HEK293T (cell line): ENCODE data around the gene DHDH.

Experiments
- ARNT ChIP-seq: fragments of 450-650 bp; IDR thresholded peaks from 2 replicates; pipeline ENCODE4 v1.6.1; 2017; ENCODE audit warnings: mild to moderate bottlenecking
- BHLHE40 ChIP-seq: fragments of 450-650 bp; IDR thresholded peaks from 2 replicates; pipeline ENCODE4 v1.6.1; 2016; ENCODE audit warnings: mild to moderate bottlenecking, moderate library complexity, borderline replicate concordance
- CTBP1 ChIP-seq: fragments of 450-650 bp; IDR thresholded peaks from 2 replicates; pipeline ENCODE4 v1.6.1; 2016; ENCODE audit warnings: borderline replicate concordance
- ELF4 ChIP-seq: fragments of 450-650 bp; IDR thresholded peaks from 2 replicates; pipeline ENCODE4 v1.6.1; 2017; ENCODE audit warnings: antibody characterized with exemption
- FOXA1 ChIP-seq: fragments of 450-650 bp; IDR thresholded peaks from 2 replicates; pipeline ENCODE4 v1.6.1; 2016; ENCODE audit warnings: mild to moderate bottlenecking
- FOXK2 ChIP-seq: fragments of 450-650 bp; IDR thresholded peaks from 2 replicates; pipeline ENCODE4 v1.6.1; 2016; ENCODE audit warnings: mild to moderate bottlenecking
- FOXM1 ChIP-seq: fragments of 450-650 bp; IDR thresholded peaks from 2 replicates; pipeline ENCODE4 v1.6.1; 2017; ENCODE audit warnings: mild to moderate bottlenecking, borderline replicate concordance
- HDGF ChIP-seq: fragments of 450-650 bp; IDR thresholded peaks from 2 replicates; pipeline ENCODE4 v1.6.1; 2017; ENCODE audit warnings: antibody characterized with exemption, borderline replicate concordance
- L3MBTL2 ChIP-seq: fragments of 450-650 bp; conservative IDR thresholded peaks from 2 replicates; pipeline ENCODE4 v1.6.1; 2016; ENCODE audit warnings: mild to moderate bottlenecking
- LEF1 ChIP-seq: fragments of 450-650 bp; IDR thresholded peaks from 2 replicates; pipeline ENCODE4 v1.6.1; 2017; ENCODE audit warnings: mild to moderate bottlenecking, borderline replicate concordance
- NFRKB ChIP-seq: fragments of 450-650 bp; IDR thresholded peaks from 2 replicates; pipeline ENCODE4 v1.6.1; 2016; ENCODE audit warnings: mild to moderate bottlenecking, moderate library complexity
- SP1 ChIP-seq: fragments of 450-650 bp; IDR thresholded peaks from 2 replicates; pipeline ENCODE4 v1.6.1; 2017
- TARDBP ChIP-seq: fragments of 450-650 bp; IDR thresholded peaks from 2 replicates; pipeline ENCODE4 v1.6.1; 2016
- TF ChIP-seq, protein P1 (sequence below): fragments of 450-650 bp; IDR thresholded peaks from 2 replicates; pipeline ENCODE4 v1.6.1; 2016

DNA sequence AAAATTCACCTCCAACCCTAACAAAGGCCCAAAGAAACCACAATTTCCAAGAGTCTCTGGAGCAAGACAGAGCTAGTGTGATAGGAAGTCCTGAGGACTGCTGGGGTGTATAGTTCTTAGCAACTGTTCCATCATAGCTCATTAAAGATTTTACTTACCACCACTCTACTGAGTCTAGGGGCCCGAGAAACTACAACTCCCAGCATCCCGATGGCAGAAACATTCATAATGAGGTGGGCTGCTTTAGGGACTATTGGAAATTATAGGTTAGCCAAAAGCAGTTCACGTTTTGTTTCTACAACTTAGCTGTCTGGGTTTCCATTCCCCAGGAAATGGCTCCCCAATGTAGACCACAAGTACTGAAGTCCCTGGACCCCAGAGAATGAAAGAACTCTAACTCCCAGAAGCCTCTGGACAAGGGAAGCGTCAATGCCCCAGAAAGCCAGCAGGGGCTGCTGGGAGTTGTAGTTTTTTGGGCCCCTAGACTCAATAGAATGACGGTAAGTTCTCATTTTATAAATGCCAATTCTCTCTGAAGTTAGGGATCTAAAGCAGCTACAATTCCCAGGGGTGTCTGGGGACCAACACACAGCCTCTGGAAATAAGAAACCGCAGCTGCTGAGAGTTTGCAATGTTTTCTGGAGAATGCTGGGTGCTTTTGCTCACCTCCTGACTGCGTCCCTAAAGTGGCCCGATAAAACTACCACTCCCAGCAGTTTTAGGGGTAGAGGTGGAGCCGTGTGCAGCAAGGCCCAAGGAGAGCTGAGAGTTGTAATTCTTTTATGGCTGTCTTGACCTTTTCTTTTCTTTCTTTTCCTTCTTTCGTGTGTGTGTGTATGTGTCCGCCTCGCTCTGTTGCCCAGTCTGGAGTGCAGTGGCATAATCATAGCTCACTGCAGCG lies 42.7 kb downstream of the DHDH start:
- TF ChIP-seq CTBP1 = no peak
- peak; percentile 88 for TF ChIP-seq ELF4
- no peak for TF ChIP-seq BHLHE40
- TF ChIP-seq SP1 = no peak
- no peak for TF ChIP-seq NFRKB
- TF ChIP-seq HDGF = no peak
- no peak for TF ChIP-seq FOXK2
- TF ChIP-seq FOXA1 = no peak
- no peak for TF ChIP-seq LEF1
- no peak for TF ChIP-seq FOXM1
- TF ChIP-seq, protein P1, sequence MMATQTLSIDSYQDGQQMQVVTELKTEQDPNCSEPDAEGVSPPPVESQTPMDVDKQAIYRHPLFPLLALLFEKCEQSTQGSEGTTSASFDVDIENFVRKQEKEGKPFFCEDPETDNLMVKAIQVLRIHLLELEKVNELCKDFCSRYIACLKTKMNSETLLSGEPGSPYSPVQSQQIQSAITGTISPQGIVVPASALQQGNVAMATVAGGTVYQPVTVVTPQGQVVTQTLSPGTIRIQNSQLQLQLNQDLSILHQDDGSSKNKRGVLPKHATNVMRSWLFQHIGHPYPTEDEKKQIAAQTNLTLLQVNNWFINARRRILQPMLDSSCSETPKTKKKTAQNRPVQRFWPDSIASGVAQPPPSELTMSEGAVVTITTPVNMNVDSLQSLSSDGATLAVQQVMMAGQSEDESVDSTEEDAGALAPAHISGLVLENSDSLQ = no peak
- peak; percentile 58 for TF ChIP-seq L3MBTL2
- no peak for TF ChIP-seq ARNT
- TF ChIP-seq TARDBP = no peak
